UCSD-AML1 (cell line): Measurements from ENCODE around the gene AP1G2.
"Not testable (repeated sequence)": the region's sequence is repeated elsewhere in the genome, so short reads cannot be mapped to it uniquely, and the experiment has no call there.

Source experiments
- DNase-seq: peaks from one replicate; lab custom pipeline; 2025; ENCODE audit not compliant: unreplicated experiment; lab: John Stamatoyannopoulos, UW

Gene AP1G2, protein sequence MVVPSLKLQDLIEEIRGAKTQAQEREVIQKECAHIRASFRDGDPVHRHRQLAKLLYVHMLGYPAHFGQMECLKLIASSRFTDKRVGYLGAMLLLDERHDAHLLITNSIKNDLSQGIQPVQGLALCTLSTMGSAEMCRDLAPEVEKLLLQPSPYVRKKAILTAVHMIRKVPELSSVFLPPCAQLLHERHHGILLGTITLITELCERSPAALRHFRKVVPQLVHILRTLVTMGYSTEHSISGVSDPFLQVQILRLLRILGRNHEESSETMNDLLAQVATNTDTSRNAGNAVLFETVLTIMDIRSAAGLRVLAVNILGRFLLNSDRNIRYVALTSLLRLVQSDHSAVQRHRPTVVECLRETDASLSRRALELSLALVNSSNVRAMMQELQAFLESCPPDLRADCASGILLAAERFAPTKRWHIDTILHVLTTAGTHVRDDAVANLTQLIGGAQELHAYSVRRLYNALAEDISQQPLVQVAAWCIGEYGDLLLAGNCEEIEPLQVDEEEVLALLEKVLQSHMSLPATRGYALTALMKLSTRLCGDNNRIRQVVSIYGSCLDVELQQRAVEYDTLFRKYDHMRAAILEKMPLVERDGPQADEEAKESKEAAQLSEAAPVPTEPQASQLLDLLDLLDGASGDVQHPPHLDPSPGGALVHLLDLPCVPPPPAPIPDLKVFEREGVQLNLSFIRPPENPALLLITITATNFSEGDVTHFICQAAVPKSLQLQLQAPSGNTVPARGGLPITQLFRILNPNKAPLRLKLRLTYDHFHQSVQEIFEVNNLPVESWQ

DNA sequence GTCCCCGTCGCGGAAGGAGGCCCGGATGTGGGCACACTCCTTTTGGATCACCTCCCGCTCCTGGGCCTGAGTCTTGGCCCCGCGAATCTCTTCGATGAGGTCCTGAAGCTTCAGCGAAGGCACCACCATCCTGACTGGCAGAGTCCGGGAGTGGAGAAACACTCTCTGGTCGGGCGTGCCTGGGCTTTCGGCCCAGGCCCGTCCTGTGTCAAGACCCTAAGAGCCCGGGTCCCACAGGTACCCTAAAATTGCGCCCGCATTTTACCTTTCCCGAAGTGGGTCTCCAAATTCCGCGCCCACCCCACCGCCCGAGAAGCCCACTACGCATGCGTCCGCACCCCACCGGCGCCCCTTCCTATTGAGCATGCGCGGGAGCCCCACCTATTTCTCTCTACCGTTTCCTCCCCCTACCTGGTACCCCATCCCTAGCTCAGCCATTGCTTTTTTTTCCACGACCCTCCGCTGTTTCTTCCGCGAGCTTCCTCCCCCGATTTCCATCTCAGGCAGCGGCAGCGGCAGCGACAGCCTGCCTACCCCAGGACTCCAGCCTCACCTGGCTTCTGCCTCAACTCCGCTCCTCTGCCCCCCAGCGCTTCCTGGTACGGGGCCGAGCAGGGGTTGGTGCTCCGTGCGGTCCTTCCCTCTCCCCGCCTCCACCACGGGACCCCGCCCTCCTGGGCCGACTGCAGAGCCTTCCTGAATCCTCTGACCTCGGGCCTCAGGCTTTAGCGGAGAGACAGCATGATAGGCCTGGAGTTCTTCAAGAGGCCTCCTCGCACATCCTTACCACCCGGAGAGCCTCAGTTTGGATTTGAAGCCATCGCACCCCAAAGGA is at the start of gene AP1G2:
AP1G2 (minus strand) TSS at position 606 of the 835 bp plus-strand sequence; CDS start at position 129, 477 bp downstream.
- DNase-seq = peak; percentile 92

DNA sequence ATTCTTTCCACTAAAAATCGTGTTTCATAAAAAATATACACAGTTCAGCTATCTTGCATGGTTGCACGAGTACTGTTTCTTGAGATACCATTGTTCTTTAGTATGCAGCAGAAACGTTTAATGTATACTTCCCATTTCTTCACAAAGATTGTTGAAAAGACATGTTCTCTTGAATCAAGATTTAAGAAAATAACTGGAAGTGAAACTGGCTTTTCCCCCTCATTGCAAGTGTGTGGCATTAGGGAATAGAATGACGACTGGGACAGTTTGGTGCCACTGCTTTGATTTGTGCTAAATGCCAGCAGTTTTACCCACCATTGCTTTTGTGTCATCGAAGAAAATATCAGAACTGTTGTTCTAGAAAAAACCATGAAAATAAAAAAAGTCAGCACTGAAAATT is 48.3 kb upstream of the AP1G2 start:
- no peak for DNase-seq

DNA sequence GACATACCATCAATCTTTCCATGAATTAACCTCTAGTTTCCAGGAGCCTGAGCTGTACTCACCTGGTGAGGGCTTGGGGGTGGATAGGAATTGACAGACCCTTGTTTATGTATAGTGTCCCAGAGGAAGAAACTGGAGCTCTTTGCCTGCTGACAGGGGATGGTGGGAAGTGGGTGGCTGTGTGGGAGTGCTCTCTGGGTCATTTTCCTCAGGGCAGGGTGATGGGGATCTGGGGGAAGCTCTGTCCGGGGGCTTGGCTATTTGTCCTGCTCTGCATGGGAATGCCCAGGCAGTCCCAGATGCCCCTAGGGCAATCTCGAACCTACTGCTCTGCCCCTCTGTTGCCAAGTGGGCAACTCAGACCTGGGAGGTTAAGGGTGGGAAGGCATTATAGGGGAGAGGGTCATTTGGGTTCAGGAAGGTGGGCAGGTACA is 46.8 kb upstream of the AP1G2 start:
- DNase-seq = no peak

DNA sequence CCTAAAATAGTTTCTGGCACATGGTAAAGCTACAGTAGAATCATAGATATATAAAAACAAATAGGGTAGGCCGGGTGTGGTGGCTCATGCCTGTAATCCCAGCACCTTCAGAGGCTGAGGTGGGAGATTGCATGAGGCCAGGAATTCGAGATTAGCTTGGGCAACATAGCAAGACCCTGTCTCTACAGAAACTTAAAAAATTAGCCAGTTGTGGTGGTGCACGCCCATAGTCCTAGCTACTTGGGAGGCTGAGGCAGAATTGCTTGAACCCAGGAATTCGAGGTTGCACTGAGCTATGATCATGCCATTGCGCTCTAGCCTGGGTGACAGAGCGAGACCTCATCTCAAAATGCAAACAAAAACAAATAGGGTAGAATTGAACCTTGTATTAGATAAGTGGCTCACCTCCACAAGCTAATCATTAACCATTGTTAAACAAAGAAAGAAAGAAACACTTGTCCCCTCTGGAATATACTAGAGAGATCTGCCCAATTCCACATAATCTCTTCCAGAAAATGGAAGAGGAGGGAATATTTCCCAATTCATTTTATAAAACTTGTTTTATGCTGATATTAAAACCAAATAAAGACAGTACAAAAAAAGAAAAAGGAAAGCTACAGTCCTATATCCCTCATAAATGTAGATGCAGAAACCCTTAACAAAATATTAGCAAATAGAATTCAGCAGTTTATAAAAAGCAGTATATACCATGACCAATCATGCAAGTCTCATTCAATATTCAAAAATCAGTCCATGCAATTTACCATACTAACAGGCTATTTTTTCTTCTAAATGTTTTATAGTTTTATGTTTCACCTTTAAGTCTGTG is 45.9 kb upstream of the AP1G2 start:
- DNase-seq = no peak

DNA sequence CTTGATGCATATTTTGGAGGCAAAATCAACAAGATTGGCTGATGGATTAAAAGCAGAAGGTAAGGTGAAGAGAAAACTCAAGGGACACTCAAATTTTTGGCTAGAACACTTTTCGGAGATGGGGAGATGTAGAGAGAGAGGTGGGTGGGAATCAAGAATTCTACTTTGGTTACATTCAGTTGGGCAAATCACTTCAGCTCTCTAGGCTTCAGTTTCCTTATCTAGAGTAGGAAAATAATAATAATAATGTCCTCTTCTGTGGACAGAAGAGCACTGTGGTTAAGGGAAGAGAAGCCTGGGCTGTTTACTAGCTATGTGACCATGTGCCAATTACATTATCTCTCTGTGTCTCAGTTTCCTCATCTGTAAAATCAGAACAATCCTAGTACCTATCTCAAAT is 45.2 kb upstream of the AP1G2 start:
- no peak for DNase-seq

DNA sequence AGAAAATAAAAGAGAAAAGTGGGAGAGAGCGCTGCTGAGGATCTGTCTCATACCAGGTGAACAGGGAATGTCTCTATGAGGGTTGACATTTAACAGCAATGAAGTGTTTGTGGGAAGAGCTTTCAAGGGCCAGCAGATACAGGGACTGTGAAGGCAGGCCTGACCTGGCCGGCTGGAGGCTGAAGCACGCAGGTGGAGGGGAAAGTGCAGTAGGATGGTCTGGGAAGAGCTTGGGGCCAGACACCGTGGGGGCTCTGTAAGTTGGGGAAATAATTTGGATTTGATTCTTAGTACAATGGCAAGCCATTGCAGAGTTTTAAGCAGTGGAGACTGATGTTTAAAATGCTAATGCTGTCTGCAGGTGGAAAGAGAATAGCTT is 44.8 kb upstream of the AP1G2 start:
- no peak for DNase-seq

DNA sequence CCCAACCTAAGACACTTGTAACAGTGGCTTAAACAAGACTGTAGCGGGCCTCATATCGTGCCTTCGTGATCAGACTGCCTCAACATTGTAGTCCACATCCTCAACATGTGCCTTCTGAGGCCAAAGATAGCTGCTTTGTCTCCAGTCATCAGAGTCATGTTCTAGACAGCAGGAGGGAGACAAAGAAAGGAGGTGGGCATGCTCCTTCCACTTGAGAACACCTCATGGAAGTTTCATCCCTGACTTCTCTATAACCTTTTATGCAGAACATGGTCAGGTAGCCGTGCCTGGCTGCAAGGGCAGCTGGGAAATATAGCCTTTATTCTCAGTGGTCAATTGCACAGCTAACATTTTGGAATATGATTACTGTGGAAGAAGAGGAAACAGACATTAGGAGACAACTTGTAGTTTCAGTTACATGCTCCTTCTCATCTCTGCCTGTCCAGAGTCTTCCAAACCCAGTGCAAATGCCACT is 43.3 kb upstream of the AP1G2 start:
- no peak for DNase-seq

DNA sequence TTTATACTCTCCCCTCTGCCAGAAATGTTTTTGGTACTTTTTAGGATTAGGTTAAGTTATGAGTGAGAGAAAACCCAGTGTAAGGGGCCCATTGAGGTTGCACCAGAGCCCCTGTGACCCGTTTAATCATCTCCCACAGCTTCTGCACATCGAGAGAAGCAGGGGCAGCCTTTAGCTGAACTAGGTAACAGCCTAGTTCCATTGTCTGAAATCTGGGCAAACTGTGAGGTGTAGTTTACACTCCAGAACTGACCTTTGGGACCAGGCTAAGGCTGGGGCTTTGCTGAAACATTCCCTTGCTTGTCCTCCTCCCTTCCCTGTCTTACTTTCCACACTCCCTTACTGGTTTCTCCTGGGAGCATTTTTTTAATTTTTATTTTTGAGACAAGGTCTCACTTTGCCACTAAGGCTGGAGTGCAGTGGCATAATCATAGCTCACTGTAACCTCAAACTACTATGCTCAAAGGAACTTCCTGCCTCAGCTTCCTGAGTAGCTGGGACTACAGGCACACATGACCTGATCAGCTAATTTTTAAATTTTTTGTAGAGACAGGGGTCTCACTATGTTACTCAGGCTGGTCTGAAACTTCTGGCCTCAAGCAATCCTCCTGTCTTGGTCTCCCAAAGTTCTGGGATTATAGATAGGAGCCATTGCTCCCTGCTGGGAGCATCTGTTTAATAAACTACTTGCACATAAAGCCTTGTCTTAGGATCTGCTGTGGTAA is 42.7 kb upstream of the AP1G2 start:
- no peak for DNase-seq

DNA sequence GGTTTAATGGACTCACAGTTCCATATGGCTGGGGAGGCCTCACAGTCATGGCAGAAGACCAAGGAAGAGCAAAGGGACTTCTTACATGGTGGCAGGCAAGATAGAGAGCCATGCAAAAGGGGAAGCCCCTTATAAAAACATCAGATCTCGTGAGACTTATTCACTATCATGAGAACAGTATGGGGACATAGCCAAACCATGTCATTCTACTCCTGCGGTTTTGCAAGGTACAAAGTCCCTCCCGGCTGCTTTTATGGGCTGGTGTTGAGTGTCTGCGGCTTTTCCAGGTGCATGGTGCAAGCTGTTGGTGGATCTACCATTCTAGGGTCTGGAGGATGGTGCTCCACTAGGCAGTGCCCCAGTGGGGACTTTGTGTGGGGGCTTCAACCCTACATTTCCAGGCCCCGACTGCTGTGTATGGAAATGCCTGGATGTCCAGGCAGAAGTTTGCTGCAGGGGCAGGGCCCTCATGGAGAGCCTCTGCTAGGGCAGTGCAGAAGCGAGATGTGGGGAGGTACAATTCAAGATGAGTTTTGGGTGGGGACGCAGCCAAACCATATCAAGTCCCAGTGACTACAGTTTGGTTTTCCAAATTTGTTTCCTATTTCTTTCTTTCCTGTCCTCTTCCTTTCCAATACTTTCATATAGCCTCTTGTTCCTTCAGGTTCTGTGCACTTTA is 42.0 kb upstream of the AP1G2 start:
- DNase-seq = not testable (repeated sequence)

DNA sequence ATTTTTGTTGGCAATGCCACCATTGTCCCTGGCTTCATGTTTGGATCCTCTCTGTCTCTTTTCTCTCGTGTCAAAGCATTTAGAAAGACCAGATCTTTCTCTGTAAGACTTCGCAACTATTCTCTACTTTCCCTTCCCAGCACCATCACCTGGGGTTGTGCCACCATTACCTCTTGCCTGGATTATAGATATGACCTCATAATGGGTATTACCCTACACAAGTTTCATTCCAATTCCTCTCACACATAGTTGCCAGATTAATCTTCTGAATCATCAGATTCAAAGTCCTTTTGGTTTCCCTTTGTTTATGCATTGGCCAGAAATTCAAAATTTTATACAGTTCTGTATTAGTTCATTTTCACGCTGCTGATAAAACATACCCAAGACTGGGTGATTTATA is 41.4 kb upstream of the AP1G2 start:
- no peak for DNase-seq

DNA sequence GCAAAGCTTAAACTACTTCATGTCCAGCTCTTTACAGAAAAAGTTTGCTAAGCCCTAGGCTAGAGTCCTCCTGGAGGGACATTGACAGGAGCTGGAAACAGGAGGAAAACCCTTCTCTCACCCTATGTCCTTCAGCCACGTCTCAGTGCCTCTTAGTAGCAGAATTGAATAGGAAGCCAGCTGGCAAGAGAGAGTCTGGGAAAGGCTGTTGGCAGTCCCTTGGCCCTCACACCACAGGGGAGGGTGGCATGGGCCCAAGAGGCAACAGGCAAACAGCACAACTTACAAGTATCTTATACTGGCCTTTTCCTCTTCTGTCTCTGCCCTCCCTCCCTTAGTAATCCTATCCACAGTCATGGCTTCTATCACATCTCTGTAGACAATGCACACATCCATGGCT is 40.9 kb upstream of the AP1G2 start:
- no peak for DNase-seq

DNA sequence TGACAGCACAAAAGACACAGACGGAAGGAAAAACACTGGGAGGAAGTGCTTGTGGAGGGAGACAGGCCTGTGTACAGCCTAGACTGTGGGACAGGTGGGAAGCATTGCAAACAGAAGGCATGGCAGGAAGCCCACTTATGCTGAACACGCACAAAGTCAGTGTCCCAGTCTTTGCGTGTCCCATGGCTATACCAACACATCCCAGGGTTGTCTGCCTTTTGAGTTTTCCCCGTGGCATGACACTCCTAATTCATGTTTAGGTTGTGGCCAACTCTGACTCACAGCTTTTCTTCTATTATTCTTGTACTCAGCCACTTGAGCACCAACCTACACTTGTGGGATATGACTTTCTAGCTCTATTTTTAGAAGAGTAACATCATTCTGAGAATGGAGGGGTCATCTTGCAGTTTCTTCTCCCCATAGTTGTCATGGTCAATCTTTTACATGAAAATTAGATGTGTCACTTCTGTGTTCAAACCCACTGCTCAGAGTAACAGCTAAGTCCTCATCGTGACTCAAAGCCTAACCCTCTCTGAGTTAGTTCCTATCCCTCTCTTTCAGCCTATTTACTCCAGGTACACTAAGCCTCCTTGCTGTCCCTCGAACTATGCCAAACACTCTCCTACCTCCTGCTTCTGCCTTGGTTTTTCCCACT is 38.5 kb upstream of the AP1G2 start:
- no peak for DNase-seq

DNA sequence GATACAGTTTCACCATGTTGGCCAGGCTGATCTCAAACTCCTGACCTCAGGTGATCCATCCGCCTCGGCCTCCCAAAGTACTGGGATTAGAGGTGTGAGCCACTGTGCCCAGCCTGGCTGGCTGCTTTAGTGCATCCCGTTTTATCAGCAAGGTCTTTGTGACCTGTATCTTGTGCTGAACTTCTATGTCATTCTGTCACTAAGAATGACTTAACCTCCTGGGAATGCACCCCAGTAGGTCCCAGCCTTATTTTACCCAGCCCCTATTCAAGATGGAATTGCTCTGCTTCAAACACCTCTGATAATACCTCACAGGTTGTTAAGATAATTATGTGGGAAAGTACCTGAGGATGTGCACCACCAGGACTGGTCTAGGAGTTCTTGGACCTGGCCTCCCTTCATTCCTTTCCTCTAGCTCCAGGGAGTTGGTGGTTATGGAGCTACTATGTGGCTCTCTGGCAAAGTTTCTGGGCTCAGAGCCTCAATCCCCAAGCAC is 37.1 kb upstream of the AP1G2 start:
- no peak for DNase-seq

DNA sequence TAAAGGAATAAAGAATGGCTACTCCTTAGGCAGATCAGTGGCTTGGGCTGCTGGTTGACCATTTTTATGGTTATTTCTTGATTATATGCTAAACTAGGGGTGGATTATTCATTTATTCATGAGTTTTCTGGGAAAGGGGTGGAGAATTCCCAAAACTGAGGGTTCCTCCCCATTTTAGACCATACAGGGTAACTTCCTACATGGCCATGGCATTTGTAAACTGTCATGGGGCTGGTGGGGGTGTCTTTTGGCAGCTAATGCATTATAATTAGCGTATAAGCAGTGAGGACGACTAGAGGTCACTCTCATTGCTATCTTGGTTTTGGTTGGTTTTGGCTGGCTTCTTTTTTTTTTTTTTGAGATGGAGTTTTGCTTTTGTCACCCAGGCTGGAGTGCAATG is 36.6 kb upstream of the AP1G2 start:
- no peak for DNase-seq

DNA sequence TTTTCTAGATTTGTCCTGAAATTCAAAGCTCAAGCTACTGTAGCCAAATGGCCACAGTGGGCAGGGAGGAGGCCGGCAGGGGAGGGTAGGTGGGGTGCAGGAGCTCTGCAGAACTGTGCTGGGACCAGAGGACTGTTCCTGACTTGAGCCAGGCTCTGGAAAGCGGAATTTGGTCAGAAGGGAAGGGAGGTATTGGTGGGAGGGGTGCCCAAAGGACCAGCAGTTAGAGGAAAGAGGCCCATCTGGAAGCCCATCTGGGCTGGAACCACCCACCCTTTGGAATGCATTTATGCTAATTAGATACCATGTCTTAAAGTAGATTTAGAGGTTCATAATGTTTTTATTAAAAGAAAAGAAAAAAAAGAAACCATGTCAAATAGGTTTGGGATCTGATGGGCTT is 35.5 kb upstream of the AP1G2 start:
- DNase-seq = no peak

DNA sequence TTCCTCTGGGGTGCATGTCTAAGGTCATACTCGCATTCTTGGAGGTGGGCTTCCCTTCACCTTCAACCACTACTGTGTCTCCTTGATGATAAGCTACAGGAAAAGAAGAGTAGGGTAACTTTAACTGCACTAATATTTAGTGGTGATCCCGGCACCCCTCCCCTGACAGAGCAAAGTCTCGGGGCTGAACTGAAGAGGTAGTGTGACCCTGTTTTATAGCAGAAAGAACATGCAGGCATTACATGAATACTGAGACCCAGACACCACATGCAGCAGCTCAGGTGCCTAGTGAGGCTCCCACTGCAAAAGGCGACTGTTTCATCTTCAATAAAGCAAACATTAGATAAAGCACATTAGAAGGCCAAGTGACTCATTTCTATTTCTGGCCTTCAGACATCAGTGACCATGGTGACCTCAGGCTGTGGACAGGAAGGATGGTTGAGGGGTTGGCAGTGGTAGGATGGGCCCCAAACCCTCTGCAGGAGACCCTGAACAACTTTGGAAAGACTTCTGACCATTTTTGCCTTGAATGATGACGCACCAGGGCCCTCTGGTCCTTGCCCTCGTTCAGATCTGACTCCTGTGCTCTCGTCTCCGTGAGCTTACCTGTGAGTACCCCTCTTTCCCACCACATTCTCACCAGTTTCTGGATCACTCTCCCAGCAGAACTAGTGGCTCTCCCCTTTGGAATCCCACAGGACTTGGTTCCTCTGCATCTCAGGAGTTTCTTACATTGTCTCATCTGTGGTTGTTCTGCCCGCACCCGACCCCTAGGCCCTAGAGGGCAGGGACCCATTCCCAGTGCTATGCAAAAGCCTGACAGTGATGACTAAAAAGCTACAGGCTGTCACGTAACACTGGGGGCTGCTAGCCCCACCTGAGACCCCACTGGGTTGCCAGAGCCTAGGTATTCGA is 34.8 kb upstream of the AP1G2 start:
- DNase-seq = no peak

DNA sequence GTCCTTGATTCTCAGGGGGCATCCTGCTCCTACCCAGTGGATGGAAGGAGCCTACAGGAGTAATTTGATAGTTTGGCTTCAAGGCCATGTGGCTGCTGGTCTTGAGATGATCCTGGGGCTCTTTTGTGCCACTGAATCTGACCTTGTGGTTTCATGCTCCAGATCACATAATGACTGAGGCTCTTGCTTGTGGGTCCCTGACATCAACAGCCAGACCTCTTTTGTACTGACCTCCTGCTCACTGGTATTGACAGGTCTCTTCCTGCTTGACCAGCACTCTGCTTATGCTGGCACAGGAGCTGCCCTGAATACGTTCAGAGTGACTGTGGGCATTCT is 34.2 kb upstream of the AP1G2 start:
- no peak for DNase-seq

DNA sequence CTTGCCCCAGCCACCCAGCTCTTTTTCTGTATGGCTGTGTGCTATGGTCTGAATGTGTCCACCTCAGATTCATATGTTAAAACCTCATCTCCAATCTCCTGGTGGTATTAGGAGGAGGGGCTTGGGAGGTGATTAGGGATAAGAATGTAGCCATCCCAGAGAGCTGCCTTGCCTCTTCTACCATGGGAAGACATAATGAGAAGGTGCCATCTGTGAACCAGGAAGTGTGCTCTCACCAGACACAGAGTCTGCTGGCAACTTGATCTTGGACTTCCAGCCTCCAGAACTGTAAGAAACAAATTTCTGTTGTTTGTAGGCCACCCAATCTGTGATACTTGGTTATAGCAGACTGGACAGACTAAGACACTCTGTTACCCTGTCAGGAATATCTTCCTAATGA is 33.8 kb upstream of the AP1G2 start:
- DNase-seq = no peak
